Neural progenitor cell (in vitro differentiated cells): ENCODE data around the gene CD1C. TPM values are rescaled to one million over a fixed set of nuclear protein-coding genes. Genes with fewer than 3 reads are reported as not detected.
A peak's percentile ranks its signal among the peaks of the same experiment; 100 is the strongest.
"Not testable (repeated sequence)": the region's sequence is repeated elsewhere in the genome, so short reads cannot be mapped to it uniquely, and the experiment has no call there.

Source experiments
- DNase-seq: peaks from one replicate; pipeline ENCODE4 v3.0.0-alpha.2; 2016; ENCODE audit warnings: low spot score
- H2AFZ ChIP-seq: fragments of 200-600 bp; sonication (generic); replicated peaks from 2 replicates; pipeline ENCODE4 v1.6.1; 2016; ENCODE audit warnings: antibody characterized with exemption
- H3F3A ChIP-seq: fragments of 200-600 bp; sonication (generic); 2 replicates; pipeline ENCODE4 v1.6.1; 2016; ENCODE audit warnings: antibody characterized with exemption, low read depth
- H3K27ac ChIP-seq: fragments of 200-600 bp; sonication (generic); 2 replicates; pipeline ENCODE4 v1.5.1; 2016; ENCODE audit warnings: mild to moderate bottlenecking
- H3K27me3 ChIP-seq: fragments of 200-600 bp; sonication (generic); 2 replicates; pipeline ENCODE4 v1.6.1; 2016; ENCODE audit warnings: mild to moderate bottlenecking, moderate library complexity
- H3K36me3 ChIP-seq: fragments of 200-600 bp; sonication (generic); 2 replicates; pipeline ENCODE4 v1.5.1; 2016
- H3K4me1 ChIP-seq: fragments of 200-600 bp; sonication (generic); 2 replicates; pipeline ENCODE4 v1.6.1; 2016; ENCODE audit warnings: mixed run types
- H3K4me2 ChIP-seq: fragments of 200-600 bp; sonication (generic); 2 replicates; pipeline ENCODE4 v1.6.1; 2016
- H3K4me3 ChIP-seq: fragments of 200-600 bp; sonication (generic); 2 replicates; pipeline ENCODE4 v1.5.1; 2016
- H3K79me2 ChIP-seq: fragments of 200-600 bp; sonication (generic); 2 replicates; pipeline ENCODE4 v1.6.1; 2016; ENCODE audit warnings: low read depth
- H3K9ac ChIP-seq: fragments of 200-600 bp; sonication (generic); 2 replicates; pipeline ENCODE4 v1.6.1; 2016
- H3K9me3 ChIP-seq: fragments of 200-600 bp; sonication (generic); 2 replicates; pipeline ENCODE4 v1.5.1; 2016; ENCODE audit warnings: low read depth
- H4K20me1 ChIP-seq: fragments of 200-600 bp; sonication (generic); 2 replicates; pipeline ENCODE4 v1.6.1; 2016; ENCODE audit warnings: low read depth
- H3K27ac Mint-ChIP-seq: 3 replicates; pipeline ENCODE4 v1.8.0; 2021; ENCODE audit warnings: mixed read lengths
- H3K27me3 Mint-ChIP-seq: 2 replicates; pipeline ENCODE4 v1.8.0; 2022; ENCODE audit warnings: low read depth, mild to moderate bottlenecking, inconsistent platforms, moderate library complexity, mixed read lengths; ENCODE audit not compliant: insufficient read depth
- H3K36me3 Mint-ChIP-seq: 3 replicates; pipeline ENCODE4 v1.8.0; 2021; ENCODE audit warnings: mixed read lengths
- H3K4me1 Mint-ChIP-seq: 3 replicates; pipeline ENCODE4 v1.8.0; 2021; ENCODE audit warnings: mixed read lengths
- H3K4me3 Mint-ChIP-seq: 3 replicates; pipeline ENCODE4 v1.8.0; 2021; ENCODE audit warnings: mild to moderate bottlenecking, moderate library complexity, mixed read lengths
- H3K9me3 Mint-ChIP-seq: 3 replicates; pipeline ENCODE4 v1.8.0; 2020; ENCODE audit warnings: mixed read lengths
- CTCF ChIP-seq: fragments of 200-600 bp; sonication (generic); IDR thresholded peaks from 2 replicates; pipeline ENCODE4 v1.5.1; 2017; ENCODE audit warnings: antibody characterized with exemption, mild to moderate bottlenecking
- EZH2 ChIP-seq: fragments of 200-600 bp; sonication (generic); IDR thresholded peaks from 2 replicates; pipeline ENCODE4 v1.6.1; 2017; ENCODE audit warnings: antibody characterized with exemption, mild to moderate bottlenecking, moderate library complexity
- EZH2phosphoT487 ChIP-seq: fragments of 200-600 bp; sonication (generic); IDR thresholded peaks from 2 replicates; pipeline ENCODE4 v1.6.1; 2017; ENCODE audit warnings: antibody characterized with exemption
- total RNA-seq: library from RNA; depleted of rRNA; stranded (reverse); fragments of >200 nt; gene quantifications from 2 replicates; pipeline ENCODE4 v1.2.3, GENCODE V29; 2015; ENCODE audit warnings: low replicate concordance

CD1C gene
- total RNA-seq, 1 donor from 2014 or later, result not detected

GRCh38 chr1:158335213-158335532 is 45.5 kb downstream of the CD1C start:
- H3K4me3 ChIP-seq, result no peak overlapping the region
- Mint-ChIP-seq H3K4me3 (no peak overlapping the region), H3K27me3 (no peaks in the 10 kb centered on the region), H3K36me3 (no peaks in the 10 kb centered on the region), H3K27ac (no peak overlapping the region), H3K9me3 (no peaks in the 10 kb centered on the region), H3K4me1 (no peaks in the 10 kb centered on the region)
- H3K27ac ChIP-seq, result no peak overlapping the region
- H2AFZ ChIP-seq, result no peak overlapping the region
- H3K4me2 ChIP-seq, result no peak overlapping the region
- H3K79me2 ChIP-seq, result no peaks in the 10 kb centered on the region
- DNase-seq, result no peak
- no peaks in the 10 kb centered on the region for H4K20me1 ChIP-seq
- TF ChIP-seq CTCF (no peak), EZH2phosphoT487 (no peak), EZH2 (no peak)
- no peaks in the 10 kb centered on the region for H3K36me3 ChIP-seq
- no peaks in the 10 kb centered on the region for H3K27me3 ChIP-seq
- H3K9ac ChIP-seq, result no peak overlapping the region
- no peaks in the 10 kb centered on the region for H3K9me3 ChIP-seq
- no peaks in the 10 kb centered on the region for H3K4me1 ChIP-seq
- H3F3A ChIP-seq, result no peaks in the 10 kb centered on the region

GRCh38 chr1:158336413-158336812 is 46.7 kb downstream of the CD1C start:
- not testable (repeated sequence) for H3K4me3 Mint-ChIP-seq, H3K36me3 ChIP-seq, H3K36me3 Mint-ChIP-seq, H3K27ac Mint-ChIP-seq, H3K4me1 ChIP-seq, H3K27me3 ChIP-seq, H3K4me3 ChIP-seq, H4K20me1 ChIP-seq, H3K4me2 ChIP-seq, H3K27me3 Mint-ChIP-seq, H3K9ac ChIP-seq, H3F3A ChIP-seq, DNase-seq, H3K79me2 ChIP-seq, H3K27ac ChIP-seq, H3K9me3 Mint-ChIP-seq, H3K4me1 Mint-ChIP-seq, H3K9me3 ChIP-seq
- peak overlapping the region; percentile 57 for H2AFZ ChIP-seq

Other genes starting within 250 kb of the CD1C start
- 0.77 TPM in 1 of 2 replicates, not detected in the other for gene CD1D, start 109.0 kb upstream of the CD1C start, total RNA-seq
- not detected in 2 replicates for gene CD1A, start 35.5 kb upstream of the CD1C start, total RNA-seq
- gene CD1B, start 41.6 kb downstream of the CD1C start, total RNA-seq, result not detected in 2 replicates
- not detected in 2 replicates for gene CD1E, start 64.0 kb downstream of the CD1C start, total RNA-seq
- gene OR10T2, start 109.5 kb downstream of the CD1C start, total RNA-seq, result not detected in 2 replicates
- gene OR10K2, start 136.3 kb downstream of the CD1C start, total RNA-seq, result not detected in 2 replicates
- 0.06 TPM in 1 of 2 replicates, not detected in the other for gene OR10K1, start 171.9 kb downstream of the CD1C start, total RNA-seq
- not detected in 2 replicates for gene OR10R2, start 182.3 kb downstream of the CD1C start, total RNA-seq